GM18861 (cell line): ENCODE measurements around the gene CLEC3A.
"Not testable (repeated sequence)": the region's sequence is repeated elsewhere in the genome, so short reads cannot be mapped to it uniquely, and the experiment has no call there.

ENCODE experiments used
- ATAC-seq: cut with Tn5 transposase; IDR thresholded peaks from one replicate; pipeline ENCODE4 v1.9.1; 2021; ENCODE audit not compliant: unreplicated experiment

The CLEC3A gene

GRCh38 chr16:78022347-78023060, at the start of gene CLEC3A:
TSS of gene CLEC3A (plus strand) at chr16:78022548. CDS start at chr16:78022627, 79 bp downstream.
- no peak for ATAC-seq

- ATAC-seq: no peak
Observed at GRCh38 chr16:77974883-77975282, 47.5 kb upstream of the CLEC3A start.

GRCh38 chr16:77975942-77976341, 46.4 kb upstream of the CLEC3A start:
- ATAC-seq: no peak

- no peak for ATAC-seq
Observed at GRCh38 chr16:77977339-77977738, 45.0 kb upstream of the CLEC3A start.

GRCh38 chr16:77985111-77985510, 37.2 kb upstream of the CLEC3A start:
- no peak for ATAC-seq

GRCh38 chr16:77986011-77986740, 36.2 kb upstream of the CLEC3A start:
- ATAC-seq: no peak

GRCh38 chr16:77987810-77988209, 34.5 kb upstream of the CLEC3A start:
- ATAC-seq: no peak

GRCh38 chr16:77989846-77990245, 32.5 kb upstream of the CLEC3A start:
- no peak for ATAC-seq

- ATAC-seq: no peak
Observed at GRCh38 chr16:77991701-77992100, 30.6 kb upstream of the CLEC3A start.

- not testable (repeated sequence) for ATAC-seq
Observed at GRCh38 chr16:77992381-77992780, 30.0 kb upstream of the CLEC3A start.

GRCh38 chr16:77993111-77993985, 29.0 kb upstream of the CLEC3A start:
- ATAC-seq: no peak

GRCh38 chr16:77995843-77996455, 26.4 kb upstream of the CLEC3A start:
- ATAC-seq: no peak

GRCh38 chr16:77998350-77999023, 23.9 kb upstream of the CLEC3A start:
- no peak for ATAC-seq

GRCh38 chr16:78001451-78002025, 20.8 kb upstream of the CLEC3A start:
- ATAC-seq: no peak

- peak; percentile 99 for ATAC-seq
Observed at GRCh38 chr16:78002915-78003538, 19.3 kb upstream of the CLEC3A start.

- ATAC-seq: no peak
Observed at GRCh38 chr16:78004517-78004916, 17.8 kb upstream of the CLEC3A start.

GRCh38 chr16:78005881-78006280, 16.5 kb upstream of the CLEC3A start:
- no peak for ATAC-seq

- ATAC-seq: no peak
Observed at GRCh38 chr16:78007121-78007520, 15.2 kb upstream of the CLEC3A start.

- ATAC-seq: no peak
Observed at GRCh38 chr16:78024159-78024558, 1.8 kb downstream of the CLEC3A start.

- ATAC-seq: no peak
Observed at GRCh38 chr16:78025631-78026030, 3.3 kb downstream of the CLEC3A start.
